Epidermal melanocyte (primary cell): ENCODE results near the gene GSTO1.
A peak's percentile ranks its signal among the peaks of the same experiment; 100 is the strongest.

Experiments
- DNase-seq: peaks from one replicate; pipeline ENCODE4 v3.0.0; 2011; ENCODE audit warnings: low spot score; ENCODE audit not compliant: insufficient read length

The GSTO1 gene

DNA sequence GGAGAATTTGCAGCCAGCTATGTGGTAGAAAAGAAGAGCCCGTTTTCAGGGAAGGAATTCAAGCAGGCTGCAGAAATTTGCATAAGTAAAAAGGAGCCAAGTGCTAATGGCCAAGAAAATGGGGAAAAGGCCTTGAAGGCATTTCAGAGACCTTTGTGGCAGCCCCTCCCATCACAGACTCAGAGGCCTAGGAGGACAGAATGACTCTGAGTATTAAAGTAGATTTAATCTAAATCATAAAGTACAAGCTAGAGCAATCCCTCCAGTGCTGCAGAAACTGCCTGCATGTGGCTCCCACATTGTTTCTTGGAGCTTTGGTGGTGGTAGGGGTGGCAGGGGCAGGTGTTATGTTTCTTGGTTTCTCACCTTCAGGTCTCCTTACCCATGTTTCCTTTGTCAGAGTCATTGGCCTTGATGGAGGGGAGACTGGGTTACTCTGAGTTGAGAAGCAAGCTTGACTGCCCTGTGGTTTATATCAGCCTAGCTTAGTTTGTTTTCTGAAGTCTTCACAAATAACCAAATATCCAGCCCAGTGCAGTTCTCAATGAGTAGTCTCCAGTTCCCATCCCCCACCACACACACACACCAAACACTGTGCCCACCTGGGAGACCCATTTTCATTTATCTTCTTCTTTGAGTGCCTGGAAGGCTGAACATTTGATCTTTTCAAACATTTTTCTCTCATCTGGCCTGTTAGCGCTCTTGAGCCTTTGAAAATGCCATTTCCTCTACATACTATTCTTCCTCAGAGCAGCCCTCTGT, 49.1 kb downstream of the GSTO1 start:
- DNase-seq, result no peak

DNA sequence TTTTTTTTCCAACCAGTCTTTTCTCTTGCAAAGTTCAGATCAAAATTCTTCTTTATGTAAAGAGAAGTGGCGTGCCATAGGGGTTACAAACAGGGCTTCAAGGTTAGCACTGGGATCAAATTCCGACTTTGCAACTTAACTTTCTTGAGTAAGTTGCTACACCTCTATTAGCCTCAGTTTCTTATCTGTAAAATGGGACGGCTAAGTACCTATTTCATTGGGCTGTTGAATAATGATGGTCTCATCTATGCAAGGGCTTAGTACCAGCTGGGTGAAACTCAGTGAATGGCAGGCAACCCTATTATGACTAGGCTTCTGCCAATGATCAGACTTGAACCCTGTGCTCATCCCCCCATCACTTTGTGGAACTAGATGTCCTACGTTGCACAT, 49.7 kb downstream of the GSTO1 start:
- DNase-seq, result no peak

DNA sequence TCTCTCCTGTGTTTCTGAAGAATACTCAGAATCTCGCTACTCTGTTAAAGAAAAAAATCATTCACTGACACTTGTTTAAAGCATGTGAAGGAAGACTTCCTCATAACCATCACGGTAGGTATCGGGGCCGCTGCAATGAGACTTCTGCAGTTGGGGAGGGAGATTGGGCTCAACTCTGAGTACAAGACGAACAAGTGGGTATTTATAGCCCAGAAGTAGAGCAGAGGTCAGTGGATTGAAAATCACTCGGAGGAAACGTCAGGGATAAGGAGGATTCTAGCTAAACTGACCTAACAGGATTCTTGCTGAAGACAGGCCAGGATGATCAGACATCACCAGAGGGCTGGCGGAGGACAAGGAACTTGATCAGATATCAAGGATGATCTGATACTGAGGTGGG, 50.2 kb downstream of the GSTO1 start:
- DNase-seq, result no peak

DNA sequence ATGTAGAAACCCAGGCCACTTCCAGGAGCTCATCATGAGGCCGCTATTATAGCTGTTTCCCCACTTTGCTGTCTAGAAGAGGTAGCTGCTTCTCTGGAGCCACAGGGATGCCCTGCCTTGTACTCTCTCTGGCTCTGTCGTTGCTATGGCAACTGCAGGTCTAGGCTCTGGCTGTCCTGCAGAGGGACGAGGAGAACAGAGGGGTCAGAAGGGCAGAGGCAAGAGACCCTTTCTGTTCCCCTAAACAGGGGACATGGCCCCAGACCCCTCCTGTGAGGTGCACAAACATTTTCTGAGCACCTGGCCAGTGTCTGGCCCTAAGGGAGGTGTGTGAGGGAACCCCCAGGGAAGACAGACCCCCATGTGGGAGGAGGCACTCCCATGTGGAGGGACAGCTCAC, 52.2 kb downstream of the GSTO1 start:
- no peak for DNase-seq

DNA sequence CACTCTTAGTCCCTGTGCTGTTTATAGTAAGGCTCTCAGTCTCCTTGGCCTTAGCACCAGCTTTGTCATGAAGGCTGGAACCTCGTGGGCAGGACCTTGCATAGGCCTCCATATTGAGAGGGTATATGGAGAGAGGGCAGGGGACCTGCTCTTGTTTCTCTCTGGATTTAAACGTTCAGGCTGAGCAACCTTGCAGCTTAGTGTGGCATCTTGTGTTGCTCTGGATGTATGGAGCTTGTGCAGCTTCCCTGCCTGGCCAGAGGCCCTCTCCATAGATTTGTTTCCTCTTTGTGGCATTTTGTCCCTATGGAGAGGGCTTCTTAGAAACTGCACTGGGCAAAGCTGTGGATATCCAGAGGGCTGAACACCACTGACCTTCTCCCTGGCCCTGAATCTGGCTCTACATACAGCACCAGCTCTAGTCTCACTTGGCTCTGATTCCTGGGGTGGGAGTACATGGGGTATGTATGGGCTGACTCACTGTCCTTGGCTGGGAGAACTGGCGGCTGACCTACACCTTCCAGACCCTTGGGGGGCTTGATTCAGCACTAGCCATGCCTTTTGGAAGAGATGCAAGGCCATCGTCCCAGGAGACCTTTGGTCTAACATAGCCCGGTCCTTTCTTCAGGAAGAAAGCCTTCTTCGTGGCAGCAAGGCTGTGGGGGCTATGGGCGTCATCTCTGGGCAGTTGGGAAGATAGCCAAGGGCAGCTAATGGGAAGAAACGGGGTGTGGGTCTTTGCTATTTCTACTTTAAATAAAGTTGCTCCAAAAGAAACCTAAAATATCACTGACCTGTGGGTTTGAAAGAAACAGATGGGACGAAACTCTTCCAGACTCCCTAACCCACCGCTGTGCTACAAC, 53.1 kb downstream of the GSTO1 start:
- no peak for DNase-seq

DNA sequence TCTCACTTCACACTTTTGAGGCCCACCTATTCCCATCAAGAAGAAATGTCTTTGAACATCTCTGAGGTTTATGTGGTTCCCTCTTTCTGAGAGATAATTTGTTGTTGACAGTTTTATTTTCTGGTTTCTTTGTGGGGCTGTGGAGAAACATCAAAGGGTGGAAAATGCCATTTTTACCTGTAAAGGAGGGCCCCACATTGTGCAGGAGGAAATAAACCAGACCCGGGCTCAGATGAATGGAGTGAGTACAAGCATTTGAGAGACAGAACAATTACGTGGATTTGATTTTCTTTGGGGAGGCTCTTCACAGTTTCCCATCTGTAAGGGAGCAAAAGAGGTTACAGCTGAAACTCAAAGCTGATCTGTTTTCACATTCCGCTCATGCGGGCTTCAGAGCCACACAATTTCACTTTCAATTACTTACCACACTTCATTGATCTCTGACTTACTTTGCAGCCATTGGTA, 53.8 kb downstream of the GSTO1 start:
- no peak for DNase-seq

DNA sequence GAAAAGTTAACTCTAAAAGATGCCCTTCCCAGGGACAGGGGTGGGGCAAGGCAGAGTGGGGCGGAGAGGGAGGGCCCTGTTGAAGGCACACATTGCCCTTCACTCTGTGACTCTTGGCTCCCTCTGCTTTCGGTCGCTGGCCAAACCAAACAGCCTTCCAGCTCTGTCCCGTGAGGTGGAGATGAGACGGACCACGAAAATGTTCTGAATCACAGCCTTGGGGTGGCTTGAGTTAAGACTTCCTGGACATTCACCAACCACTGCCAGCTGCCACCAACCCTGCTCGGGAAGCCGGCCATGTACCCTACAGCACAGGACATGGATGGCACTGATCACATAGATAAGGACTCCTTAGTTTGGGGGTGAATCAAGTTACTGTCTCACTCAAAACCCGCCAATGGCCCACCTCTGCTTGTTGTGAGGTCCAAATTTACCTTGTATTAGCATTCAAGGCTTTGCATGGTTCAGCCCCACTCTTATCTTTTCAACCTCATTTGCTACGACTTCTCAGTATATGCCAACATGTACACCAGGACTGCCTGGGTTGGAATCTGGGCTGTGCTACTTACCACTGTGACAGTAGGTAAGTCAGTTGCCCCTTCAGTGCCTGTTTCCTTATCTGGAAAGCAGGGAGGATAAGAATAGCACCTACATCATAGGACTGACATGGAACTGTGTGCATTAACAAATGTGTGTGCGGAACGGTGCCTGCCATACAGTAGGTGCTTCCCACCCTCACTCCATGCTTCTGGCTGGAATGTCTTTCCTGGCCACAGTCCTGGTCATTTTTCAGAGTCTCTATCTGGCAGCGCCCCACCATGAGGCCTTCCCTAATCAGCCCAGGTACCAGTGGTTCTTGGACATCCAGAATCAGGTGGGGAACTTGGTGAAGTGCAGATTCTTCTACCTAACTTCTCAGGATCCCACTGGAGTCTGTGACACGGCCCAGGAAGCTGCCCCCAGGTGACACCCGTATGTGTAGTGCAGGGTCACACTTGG, 55.6 kb downstream of the GSTO1 start:
- peak; percentile 70 for DNase-seq

DNA sequence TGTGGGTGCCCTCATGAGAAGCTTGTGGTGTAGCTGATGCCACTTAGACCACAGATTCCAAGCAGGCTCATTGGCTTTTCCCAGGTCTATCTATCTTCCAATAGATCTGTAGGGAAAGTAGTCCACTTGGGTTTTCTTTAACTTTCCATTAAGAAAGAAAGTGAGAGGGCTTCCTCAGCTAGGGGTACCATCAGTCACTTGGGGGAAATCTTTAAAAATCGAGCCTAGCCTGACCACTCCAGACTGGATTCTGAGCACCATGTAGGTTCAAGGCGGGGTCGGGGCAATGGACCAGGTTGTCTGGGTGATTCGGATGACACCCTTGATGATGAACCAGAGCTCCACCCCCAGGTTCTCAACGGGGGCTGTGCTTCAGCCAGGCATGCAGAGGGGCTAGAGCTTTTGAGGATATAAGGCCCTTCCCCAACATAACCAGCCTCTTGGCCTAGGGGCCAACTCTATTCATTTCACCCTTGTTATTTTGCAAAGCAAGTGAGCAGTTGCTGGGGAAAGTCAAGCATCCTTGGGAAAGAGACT, 56.6 kb downstream of the GSTO1 start:
- DNase-seq, result no peak

DNA sequence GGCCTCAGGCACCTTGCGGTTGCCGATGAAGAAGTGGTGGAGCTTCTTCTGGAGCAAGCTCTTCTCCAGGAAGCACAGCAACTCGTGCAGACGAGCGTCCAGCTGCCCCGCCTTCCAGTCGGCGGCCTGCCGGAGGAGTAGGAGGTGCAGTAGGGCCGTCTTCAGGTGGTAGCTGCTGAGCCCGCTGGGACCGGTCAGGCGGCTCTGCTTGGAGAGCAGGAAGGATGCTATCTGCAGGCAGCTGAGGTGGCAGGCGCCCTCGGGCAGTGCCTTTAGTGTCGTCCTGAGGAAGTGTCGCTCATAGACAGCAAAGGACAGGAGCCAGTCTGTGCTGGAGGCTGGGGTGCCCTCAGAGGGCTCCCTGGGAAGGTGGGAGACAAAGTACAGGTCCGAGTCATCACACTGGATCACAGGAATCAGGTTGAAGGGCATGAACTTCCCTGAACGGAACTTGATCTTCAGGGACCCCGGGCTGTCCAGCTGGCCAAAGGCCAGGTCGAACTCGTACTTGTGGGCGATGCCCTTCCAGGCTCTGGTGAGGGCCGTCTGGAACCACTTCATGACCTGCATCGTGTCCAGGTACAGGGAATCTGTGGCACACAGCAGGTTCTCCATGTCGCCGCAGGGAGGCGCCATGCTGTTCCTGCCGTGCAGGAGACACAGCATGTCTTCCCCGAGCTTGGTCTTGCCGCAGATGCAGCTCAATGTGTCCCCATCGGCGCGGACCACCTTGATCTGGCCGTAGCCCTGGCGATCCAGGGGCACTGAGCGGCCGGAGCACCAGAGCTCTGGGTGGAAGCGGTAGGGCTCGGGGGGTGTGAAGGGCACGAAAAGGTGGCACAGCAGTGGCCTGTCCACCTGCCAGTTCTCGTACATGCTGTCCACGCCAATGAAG, 60.1 kb downstream of the GSTO1 start:
- no peak for DNase-seq

DNA sequence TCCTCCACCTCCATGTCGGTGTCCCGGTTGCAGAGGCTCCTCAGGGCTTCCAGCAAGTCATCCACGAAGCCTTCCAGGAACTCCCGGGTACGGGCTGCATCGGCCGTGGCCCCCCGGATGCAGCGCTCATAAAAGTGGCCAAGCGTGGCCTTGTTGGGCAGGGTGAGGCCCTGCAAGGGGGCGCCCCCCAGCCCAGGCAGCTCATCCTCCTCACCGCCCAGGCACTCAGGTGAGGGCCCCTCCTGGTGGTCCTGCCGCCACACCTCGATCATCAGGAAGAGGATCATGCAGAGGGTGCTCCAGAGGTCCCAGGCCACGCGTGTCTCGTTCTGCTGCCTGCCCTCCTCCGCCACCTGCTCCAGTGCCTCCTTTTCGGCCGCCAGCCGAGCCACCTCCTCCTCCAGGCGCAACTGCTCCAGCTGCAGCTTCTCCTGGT, 60.8 kb downstream of the GSTO1 start:
- no peak for DNase-seq

DNA sequence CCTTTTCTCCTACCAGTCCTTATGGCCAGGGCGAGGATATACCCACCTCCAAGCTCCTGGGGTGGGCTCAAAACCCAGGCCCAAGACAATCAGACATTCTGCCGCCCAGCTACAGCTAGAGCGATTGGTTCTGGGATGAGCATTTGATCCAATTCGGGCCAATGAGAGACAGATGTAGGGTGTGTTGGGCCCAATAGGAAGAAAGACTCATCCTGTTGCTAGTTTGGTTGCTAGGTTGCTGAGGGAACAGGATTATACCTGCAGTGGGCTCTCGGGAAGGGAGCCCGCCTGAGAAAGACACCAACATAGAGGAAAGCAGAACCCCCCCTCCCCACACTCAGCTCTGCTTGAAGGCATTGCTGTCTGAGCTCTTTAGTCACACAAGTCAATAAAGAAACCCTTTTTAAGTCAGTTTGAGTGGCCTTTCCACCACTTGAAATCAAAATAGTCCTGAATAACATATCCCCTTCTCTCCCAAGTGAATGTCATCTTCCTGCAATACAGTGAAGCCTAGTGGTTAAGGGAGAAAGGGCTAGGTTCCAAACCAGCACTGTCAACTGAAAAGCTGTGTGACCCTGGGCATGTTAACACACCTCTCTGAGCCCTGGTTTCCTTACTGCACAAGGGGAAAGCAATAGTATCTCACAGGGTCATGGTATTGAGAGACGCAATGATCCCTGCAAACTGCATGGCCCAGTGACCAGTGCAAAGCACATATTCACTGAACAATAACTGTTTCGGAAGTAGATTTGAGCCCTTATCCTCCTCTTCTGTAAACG, 61.8 kb downstream of the GSTO1 start:
- DNase-seq, result no peak
